AG04450 (cell line): ENCODE results near the gene MAP2K3. TPM values are rescaled to one million over a fixed set of nuclear protein-coding genes. Genes with fewer than 3 reads are reported as not detected.
"Not testable (repeated sequence)": the region's sequence is repeated elsewhere in the genome, so short reads cannot be mapped to it uniquely, and the experiment has no call there.

ENCODE experiments used
- CTCF ChIA-PET: fragments of 300-600, 350-600 bp; formaldehyde crosslinking; extraction: SDS; loops from one replicate; lab custom pipeline; 2022; ENCODE audit warnings: antibody characterized with exemption, inconsistent platforms; lab: Charles Lee
- POLR2A ChIA-PET: fragments of 350-600 bp; formaldehyde crosslinking; extraction: SDS; loops from one replicate; lab custom pipeline; 2021; ENCODE audit warnings: antibody characterized with exemption, inconsistent platforms; lab: Yijun Ruan, JAX
- DNase-seq: peaks from one replicate; pipeline ENCODE4 v3.0.0-alpha.2; 2011; ENCODE audit warnings: low read depth, low spot score
- H3K27ac ChIP-seq: one replicate; pipeline ENCODE4 v1.5.1; 2012; ENCODE audit warnings: low read depth, low read length, control low read depth
- H3K27me3 ChIP-seq: one replicate; pipeline ENCODE4 v1.6.0; 2012; ENCODE audit warnings: low read length; ENCODE audit not compliant: control insufficient read depth, insufficient read depth
- H3K4me3 ChIP-seq: 2 replicates; pipeline ENCODE4 v1.5.1; 2011; ENCODE audit warnings: mild to moderate bottlenecking, low read depth, low read length, control low read depth
- H3K9me3 ChIP-seq: 2 replicates; pipeline ENCODE4 v1.5.1; 2012; ENCODE audit warnings: low read length; ENCODE audit not compliant: control insufficient read depth, insufficient read depth
- polyA plus RNA-seq: library from polyadenylated mRNA; depleted of rRNA; stranded (reverse); fragments of >200 nt; gene quantifications from 2 replicates; pipeline ENCODE4 v1.2.3, GENCODE V29; 2011
- TF ChIP-seq, protein P1 (sequence below): IDR thresholded peaks from 2 replicates; pipeline ENCODE4 v1.5.1; 2011; ENCODE audit warnings: low read depth, low read length, control low read depth, inconsistent platforms

MAP2K3 gene
- polyA plus RNA-seq, 1 experiment = 13.7 TPM

DNA sequence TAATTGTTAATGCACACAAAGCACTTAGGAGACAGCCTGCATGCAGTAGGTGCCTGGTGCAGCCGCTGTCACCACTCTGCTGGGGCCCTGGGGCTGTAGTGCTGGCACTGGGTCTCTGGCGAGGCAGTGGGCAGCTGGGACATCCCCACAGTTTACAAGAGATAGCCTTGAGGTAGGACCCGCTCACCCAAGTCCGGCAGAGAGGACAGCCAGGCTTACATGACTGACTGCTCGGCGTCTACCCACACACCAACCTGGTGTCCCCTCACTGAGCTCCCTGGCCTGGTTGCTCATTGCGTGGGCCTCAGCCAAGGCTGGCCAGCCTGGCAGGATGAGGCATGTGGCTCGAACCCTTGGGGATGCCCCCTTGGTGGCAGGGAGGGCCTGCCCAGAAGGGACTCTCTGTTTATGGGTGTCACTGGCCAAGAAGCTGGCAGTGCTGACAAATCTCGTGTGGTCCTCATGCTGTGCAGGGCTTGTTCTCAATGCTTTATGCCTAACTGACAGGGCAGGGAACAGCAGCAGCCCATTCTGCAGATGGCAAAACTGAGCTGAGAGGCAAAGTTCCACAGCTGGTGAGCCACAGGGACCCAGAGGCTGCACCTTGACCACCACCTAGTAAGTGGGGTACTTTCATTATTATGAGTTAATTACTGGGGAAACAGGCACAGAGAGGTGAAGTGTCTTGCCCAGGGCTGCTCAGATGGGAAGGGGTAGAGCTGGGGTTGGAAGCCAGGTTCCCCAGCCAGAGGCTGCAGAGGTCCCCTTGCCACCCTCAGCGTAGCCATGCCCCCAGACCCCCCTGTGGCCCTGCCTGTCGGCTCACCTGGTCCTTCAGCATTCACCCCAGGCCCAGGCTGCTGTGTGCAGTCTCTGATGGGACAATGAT, 58.8 kb downstream of the MAP2K3 start:
- CTCF ChIA-PET, H3K4me3 ChIP-seq, DNase-seq, POLR2A ChIA-PET, H3K27ac ChIP-seq, H3K27me3 ChIP-seq: not testable (repeated sequence)
- H3K9me3 ChIP-seq = peaks cover 13% of the 10 kb centered on the region; the same call in 1 of the 2 replicates

DNA sequence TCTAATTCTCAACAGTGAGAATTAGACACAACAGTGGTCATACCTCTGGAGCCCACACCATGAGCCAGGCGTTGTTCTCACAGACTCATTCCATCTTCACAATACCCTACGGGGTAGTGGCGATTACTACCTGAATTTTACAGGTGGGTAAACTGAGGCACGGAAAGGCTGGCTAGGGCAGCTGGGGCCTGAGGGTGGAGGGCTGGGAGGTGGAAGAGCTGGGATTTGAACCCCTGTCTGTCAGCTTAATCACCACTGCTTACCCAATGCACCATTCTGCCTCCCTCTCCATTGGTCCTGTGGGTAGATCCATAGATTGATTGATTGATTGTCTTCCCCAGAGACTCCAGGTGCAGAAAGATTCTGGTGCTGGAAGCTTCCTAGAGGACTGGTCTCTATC, 60.3 kb downstream of the MAP2K3 start:
- H3K27ac ChIP-seq, CTCF ChIA-PET, POLR2A ChIA-PET, H3K27me3 ChIP-seq, H3K9me3 ChIP-seq, H3K4me3 ChIP-seq, DNase-seq: not testable (repeated sequence)

DNA sequence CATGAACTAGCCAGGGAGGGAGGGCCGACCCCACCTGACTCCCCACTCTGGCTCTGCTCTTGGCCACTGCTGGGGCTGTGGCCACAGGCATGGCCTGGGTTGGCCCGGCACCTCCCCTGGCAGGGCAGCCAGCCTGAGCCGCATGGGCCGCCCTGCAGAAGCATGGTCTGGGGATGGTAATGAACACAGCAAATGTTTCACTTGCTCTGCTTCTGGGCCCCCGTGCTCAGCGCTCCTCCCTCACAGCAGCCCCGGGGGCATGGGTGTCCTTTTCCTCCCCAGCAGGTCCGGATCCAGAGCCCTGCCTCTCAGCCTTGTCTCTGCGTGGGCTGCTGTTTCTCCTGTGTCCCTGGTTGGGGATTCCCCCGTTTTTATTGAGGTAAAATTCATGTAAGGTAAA, 60.7 kb downstream of the MAP2K3 start:
- DNase-seq = no peak
- Histone ChIP-seq H3K4me3 (no peak overlapping the region), H3K9me3 (peaks cover 9% of the 10 kb centered on the region; the same call in 1 of the 2 replicates), H3K27me3 (no peaks in the 10 kb centered on the region), H3K27ac (no peak overlapping the region)
- CTCF ChIA-PET = no interaction called here
- TF ChIP-seq, protein P1, sequence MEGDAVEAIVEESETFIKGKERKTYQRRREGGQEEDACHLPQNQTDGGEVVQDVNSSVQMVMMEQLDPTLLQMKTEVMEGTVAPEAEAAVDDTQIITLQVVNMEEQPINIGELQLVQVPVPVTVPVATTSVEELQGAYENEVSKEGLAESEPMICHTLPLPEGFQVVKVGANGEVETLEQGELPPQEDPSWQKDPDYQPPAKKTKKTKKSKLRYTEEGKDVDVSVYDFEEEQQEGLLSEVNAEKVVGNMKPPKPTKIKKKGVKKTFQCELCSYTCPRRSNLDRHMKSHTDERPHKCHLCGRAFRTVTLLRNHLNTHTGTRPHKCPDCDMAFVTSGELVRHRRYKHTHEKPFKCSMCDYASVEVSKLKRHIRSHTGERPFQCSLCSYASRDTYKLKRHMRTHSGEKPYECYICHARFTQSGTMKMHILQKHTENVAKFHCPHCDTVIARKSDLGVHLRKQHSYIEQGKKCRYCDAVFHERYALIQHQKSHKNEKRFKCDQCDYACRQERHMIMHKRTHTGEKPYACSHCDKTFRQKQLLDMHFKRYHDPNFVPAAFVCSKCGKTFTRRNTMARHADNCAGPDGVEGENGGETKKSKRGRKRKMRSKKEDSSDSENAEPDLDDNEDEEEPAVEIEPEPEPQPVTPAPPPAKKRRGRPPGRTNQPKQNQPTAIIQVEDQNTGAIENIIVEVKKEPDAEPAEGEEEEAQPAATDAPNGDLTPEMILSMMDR = no peak
- POLR2A ChIA-PET = interaction anchor here (0.6 kb wide), 1 partner anchor 144 kb away, joined by 3 read pairs; no protein-coding TSS in a partner anchor

DNA sequence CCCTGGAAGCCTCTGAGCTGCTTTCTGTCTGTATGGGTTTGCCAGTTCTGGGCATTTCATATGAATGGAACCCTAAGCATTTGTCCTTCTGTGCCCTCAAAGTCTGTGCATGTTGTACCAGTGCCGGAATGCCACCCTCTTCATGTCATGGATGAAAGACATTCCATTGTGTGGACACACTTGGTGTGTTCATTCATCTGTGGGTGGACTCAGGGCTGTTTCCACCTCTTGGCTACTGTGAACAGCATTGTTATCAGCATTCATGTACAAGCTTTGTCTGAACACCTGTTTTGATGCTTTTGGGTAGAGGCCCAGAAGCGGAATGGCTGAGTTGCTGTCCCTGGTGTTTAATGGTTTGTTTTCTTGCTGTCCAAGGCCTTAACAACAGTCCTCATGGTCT, 61.6 kb downstream of the MAP2K3 start:
- H3K4me3 ChIP-seq, H3K9me3 ChIP-seq, H3K27ac ChIP-seq, DNase-seq, H3K27me3 ChIP-seq, CTCF ChIA-PET: not testable (repeated sequence)
- POLR2A ChIA-PET = interaction anchor here (0.6 kb wide), 1 partner anchor 143 kb away, joined by 3 read pairs; no protein-coding TSS in a partner anchor

DNA sequence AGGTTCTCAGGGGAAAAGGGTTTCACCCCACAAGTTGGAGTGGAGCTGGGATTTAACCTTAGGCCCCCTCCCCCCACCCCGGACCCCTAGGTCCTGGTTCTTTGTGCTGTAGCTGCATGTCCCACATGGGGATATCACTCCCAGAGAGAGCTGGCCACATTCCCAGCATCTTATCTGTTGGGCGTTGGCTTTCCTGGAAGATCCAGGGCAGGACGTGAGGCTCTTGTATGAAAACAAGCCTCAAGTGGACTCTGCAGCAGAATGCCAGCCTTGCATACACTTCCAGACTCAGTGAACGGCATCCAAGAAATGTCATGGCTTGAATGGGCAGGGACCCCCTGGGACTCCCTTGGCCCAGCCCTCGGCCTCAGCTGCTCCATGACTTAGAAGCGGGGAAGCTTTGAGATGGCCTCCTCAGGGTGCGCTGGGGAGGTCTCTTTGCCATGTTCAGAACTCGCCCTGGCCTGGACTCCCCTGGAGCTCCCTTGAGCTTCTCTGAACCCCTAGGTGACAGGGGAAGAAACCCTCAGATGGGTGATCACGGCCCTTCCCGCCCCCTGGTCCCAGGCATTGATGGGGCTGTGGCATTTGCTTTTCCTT, 62.2 kb downstream of the MAP2K3 start:
- CTCF ChIA-PET, H3K27ac ChIP-seq, H3K9me3 ChIP-seq, POLR2A ChIA-PET, DNase-seq, H3K27me3 ChIP-seq, H3K4me3 ChIP-seq: not testable (repeated sequence)

DNA sequence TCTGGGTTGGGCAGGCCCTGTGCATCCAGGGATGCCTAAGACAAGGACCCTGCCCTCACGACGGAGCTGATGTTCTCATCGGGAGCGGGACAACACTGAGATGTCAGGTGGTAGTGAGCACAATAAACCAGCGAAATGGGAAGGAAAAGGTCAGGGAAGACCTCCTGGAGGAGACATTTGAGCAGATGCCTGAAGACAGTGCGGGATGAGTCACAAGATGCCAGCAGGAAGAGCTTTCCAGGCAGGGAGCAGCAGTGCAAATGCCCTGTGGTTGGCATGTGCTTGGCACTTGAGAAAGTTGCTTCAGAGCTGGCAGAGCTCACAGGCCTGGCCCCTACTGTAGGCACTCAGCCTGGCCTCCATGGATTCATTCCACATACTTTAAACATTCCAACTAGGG, 63.1 kb downstream of the MAP2K3 start:
- DNase-seq, H3K4me3 ChIP-seq, POLR2A ChIA-PET, H3K27me3 ChIP-seq, H3K9me3 ChIP-seq, CTCF ChIA-PET, H3K27ac ChIP-seq: not testable (repeated sequence)

DNA sequence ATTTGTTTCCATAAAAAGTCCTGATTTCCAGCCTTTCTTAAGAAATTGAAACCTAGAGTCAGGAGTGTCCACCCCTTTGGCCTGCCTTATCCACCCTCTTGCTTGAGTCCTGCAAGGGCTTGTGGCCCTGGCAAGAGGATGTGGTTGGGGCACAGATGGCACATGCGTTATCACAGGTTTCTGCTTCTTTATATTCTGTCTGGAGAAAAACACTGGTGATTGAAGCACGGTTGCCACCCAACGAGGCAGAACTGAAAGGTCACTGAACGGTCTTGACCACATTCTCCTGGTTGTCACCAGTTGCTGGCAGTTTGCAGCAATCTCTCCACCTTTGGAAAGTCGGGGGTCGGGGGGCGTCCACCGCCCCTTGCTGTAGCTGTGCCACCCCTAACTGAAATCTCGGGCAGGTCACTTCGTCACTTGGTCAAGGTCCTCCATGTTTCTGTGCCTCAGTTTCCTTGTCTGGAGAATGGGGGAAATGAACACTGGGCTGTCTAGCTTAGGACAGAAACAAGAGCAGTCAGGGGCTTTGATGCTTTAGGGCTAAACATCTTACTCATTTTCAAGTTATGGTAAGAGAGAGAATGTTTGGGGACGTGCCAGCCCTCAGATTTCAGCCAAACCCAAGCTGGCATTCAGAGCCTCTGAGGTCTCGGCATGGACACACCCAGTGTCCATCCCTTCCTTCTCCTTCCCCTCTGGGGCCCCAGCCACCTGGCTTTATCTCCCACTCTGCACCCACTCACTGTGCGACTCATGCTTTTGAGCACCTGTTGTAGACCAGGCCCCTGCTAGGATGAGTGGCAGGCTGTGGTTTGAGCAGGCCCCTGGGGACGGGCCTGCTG, 63.8 kb downstream of the MAP2K3 start:
- CTCF ChIA-PET, POLR2A ChIA-PET, H3K4me3 ChIP-seq, H3K9me3 ChIP-seq, H3K27ac ChIP-seq, DNase-seq, H3K27me3 ChIP-seq: not testable (repeated sequence)

DNA sequence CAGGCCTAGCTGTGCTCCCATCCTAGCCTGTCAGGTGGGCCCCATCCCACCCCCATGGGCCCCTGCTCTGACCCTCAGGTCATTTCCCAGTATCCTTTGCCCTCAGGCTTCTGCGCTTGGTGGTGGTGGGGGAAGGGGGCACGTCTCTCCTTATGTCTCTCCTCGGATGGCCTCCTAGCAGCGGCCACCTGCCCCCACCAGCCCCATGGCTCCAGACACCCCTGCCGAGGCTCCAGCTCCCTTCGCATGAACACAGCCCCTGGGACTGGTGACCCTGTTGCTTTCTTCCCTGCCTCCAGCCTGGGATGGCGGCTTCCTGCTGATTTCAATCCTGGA, 64.4 kb downstream of the MAP2K3 start:
- H3K27ac ChIP-seq, CTCF ChIA-PET, DNase-seq, H3K9me3 ChIP-seq, H3K4me3 ChIP-seq, H3K27me3 ChIP-seq: not testable (repeated sequence)
- POLR2A ChIA-PET = interaction anchor here (0.6 kb wide), 1 partner anchor 24 kb away, joined by 4 read pairs; no protein-coding TSS in a partner anchor

DNA sequence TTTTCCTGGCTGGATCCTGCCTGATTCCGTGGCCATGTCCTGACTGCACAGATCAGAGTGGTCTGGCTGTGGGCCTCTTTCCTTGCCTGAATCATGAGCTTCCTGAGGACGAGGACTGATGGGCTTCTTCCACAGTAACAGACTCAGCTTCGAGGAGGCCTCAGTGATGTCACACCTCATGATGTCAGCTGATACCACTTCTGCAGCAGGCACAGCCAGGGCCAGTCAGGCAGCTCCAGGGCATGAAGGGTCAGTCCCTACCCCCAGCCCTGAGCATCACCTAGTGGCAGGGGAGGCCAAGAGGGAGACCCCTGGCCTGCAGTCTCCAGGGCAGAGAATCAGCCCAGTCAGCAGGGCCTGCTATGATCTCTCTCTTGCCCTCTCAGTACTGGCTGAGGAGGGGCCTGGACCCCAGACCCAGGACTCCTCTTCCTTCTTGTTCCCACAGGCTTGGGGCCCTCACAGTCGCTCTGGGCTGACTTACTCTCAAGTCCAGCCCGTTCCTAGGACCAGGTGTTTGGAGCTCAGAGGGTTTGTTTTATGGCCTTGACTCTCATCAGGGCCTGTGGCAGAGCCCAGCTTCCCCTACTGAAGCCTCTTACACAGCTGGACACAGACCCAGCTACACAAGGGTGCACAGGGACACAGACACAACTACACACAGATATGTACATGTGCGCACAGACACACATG, 65.0 kb downstream of the MAP2K3 start:
- H3K27me3 ChIP-seq, H3K27ac ChIP-seq, H3K9me3 ChIP-seq, DNase-seq, CTCF ChIA-PET, H3K4me3 ChIP-seq: not testable (repeated sequence)
- POLR2A ChIA-PET = interaction anchor here (0.6 kb wide), 1 partner anchor 25 kb away, joined by 4 read pairs; no protein-coding TSS in a partner anchor

DNA sequence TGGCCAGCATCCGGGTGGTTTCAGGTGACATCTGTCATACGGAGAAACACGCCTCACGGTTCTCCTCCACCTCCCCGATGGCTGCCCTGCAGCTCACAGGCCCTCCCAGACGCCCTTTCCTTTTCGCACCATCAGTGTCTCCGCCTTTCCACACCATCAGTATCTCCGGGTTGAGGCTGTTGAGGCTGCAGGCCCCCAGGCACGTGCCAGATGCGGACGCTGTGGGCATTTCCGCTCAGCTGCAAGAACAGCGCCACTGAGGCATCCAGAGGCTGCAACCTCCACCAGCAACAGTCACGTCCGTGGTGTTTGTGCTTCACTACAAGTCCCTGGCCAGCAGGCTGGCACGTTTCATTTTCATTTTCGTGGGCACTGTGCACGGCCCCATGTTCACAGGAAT, 66.0 kb downstream of the MAP2K3 start:
- H3K27ac ChIP-seq, DNase-seq, H3K9me3 ChIP-seq, H3K4me3 ChIP-seq, POLR2A ChIA-PET, CTCF ChIA-PET, H3K27me3 ChIP-seq: not testable (repeated sequence)
